ENCODE results near the gene DGCR8.

The DGCR8 gene

GRCh38 chr22:20139391-20140106, 59.5 kb downstream of the DGCR8 start:
- ATAC-seq: no peak
- TF ChIP-seq SNAI2 (CRISPR knock-in tag; IDR thresholded peaks at IDR 0.05) (no peak), GLIS3 (CRISPR knock-in tag; IDR thresholded peaks at IDR 0.05) (no peak), TCF4 (CRISPR knock-in tag; IDR thresholded peaks at IDR 0.05; ENCODE audit: borderline replicate concordance) (no peak), CSDC2 (CRISPR knock-in tag; IDR thresholded peaks at IDR 0.05) (no peak), ESRRG (CRISPR knock-in tag; IDR thresholded peaks at IDR 0.05) (no peak), ZNF8 (CRISPR knock-in tag; IDR thresholded peaks at IDR 0.05) (no peak), ZFP3 (CRISPR knock-in tag; IDR thresholded peaks at IDR 0.05) (no peak), ISL1 (CRISPR knock-in tag; IDR thresholded peaks at IDR 0.05) (no peak), RARB (CRISPR knock-in tag; IDR thresholded peaks at IDR 0.05) (no peak), OSR1 (CRISPR knock-in tag; IDR thresholded peaks at IDR 0.05) (no peak), ZC3H10 (CRISPR knock-in tag; IDR thresholded peaks at IDR 0.05) (no peak), BACH2 (CRISPR knock-in tag; IDR thresholded peaks at IDR 0.05; ENCODE audit: borderline replicate concordance) (no peak), CREB5 (CRISPR knock-in tag; IDR thresholded peaks at IDR 0.05; ENCODE audit: low read depth) (no peak), ZNF565 (CRISPR knock-in tag; conservative IDR thresholded peaks at IDR 0.05; ENCODE audit: low read depth) (no peak)
- TF ChIP-seq, protein P1, sequence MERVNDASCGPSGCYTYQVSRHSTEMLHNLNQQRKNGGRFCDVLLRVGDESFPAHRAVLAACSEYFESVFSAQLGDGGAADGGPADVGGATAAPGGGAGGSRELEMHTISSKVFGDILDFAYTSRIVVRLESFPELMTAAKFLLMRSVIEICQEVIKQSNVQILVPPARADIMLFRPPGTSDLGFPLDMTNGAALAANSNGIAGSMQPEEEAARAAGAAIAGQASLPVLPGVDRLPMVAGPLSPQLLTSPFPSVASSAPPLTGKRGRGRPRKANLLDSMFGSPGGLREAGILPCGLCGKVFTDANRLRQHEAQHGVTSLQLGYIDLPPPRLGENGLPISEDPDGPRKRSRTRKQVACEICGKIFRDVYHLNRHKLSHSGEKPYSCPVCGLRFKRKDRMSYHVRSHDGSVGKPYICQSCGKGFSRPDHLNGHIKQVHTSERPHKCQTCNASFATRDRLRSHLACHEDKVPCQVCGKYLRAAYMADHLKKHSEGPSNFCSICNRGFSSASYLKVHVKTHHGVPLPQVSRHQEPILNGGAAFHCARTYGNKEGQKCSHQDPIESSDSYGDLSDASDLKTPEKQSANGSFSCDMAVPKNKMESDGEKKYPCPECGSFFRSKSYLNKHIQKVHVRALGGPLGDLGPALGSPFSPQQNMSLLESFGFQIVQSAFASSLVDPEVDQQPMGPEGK (CRISPR knock-in tag; IDR thresholded peaks at IDR 0.05; ENCODE audit: borderline replicate concordance): no peak
- TF ChIP-seq, protein P2, sequence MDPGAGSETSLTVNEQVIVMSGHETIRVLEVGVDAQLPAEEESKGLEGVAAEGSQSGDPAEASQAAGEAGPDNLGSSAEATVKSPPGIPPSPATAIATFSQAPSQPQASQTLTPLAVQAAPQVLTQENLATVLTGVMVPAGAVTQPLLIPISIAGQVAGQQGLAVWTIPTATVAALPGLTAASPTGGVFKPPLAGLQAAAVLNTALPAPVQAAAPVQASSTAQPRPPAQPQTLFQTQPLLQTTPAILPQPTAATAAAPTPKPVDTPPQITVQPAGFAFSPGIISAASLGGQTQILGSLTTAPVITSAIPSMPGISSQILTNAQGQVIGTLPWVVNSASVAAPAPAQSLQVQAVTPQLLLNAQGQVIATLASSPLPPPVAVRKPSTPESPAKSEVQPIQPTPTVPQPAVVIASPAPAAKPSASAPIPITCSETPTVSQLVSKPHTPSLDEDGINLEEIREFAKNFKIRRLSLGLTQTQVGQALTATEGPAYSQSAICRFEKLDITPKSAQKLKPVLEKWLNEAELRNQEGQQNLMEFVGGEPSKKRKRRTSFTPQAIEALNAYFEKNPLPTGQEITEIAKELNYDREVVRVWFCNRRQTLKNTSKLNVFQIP (CRISPR knock-in tag; IDR thresholded peaks at IDR 0.05; ENCODE audit: borderline replicate concordance, low read depth): no peak

- ATAC-seq: no peak
- TF ChIP-seq ZFP30 (CRISPR knock-in tag; IDR thresholded peaks at IDR 0.05) (no peak), ARNTL (CRISPR knock-in tag; IDR thresholded peaks at IDR 0.05; ENCODE audit: borderline replicate concordance, low read depth) (no peak), CSRNP3 (CRISPR knock-in tag; IDR thresholded peaks at IDR 0.05) (no peak), ESRRG (CRISPR knock-in tag; IDR thresholded peaks at IDR 0.05) (no peak), OSR1 (CRISPR knock-in tag; IDR thresholded peaks at IDR 0.05) (no peak), CSDC2 (CRISPR knock-in tag; IDR thresholded peaks at IDR 0.05) (no peak), ZNF70 (CRISPR knock-in tag; IDR thresholded peaks at IDR 0.05) (no peak), RARB (CRISPR knock-in tag; IDR thresholded peaks at IDR 0.05) (no peak), ISL1 (CRISPR knock-in tag; IDR thresholded peaks at IDR 0.05) (no peak), BACH2 (CRISPR knock-in tag; IDR thresholded peaks at IDR 0.05; ENCODE audit: borderline replicate concordance) (no peak), CREB5 (CRISPR knock-in tag; IDR thresholded peaks at IDR 0.05; ENCODE audit: low read depth) (no peak), ZNF8 (CRISPR knock-in tag; IDR thresholded peaks at IDR 0.05) (no peak), PPARA (CRISPR knock-in tag; IDR thresholded peaks at IDR 0.05; ENCODE audit: borderline replicate concordance) (no peak), TOX (CRISPR knock-in tag; IDR thresholded peaks at IDR 0.05; ENCODE audit: borderline replicate concordance) (no peak), SNAI2 (CRISPR knock-in tag; IDR thresholded peaks at IDR 0.05) (no peak), TCF4 (CRISPR knock-in tag; IDR thresholded peaks at IDR 0.05; ENCODE audit: borderline replicate concordance) (no peak), ZFP3 (CRISPR knock-in tag; IDR thresholded peaks at IDR 0.05) (no peak)
- TF ChIP-seq, protein P2 (CRISPR knock-in tag; IDR thresholded peaks at IDR 0.05; ENCODE audit: borderline replicate concordance, low read depth): no peak
- TF ChIP-seq, protein P1 (CRISPR knock-in tag; IDR thresholded peaks at IDR 0.05; ENCODE audit: borderline replicate concordance): no peak
These were observed 60.0 kb downstream of the DGCR8 start for GRCh38 chr22:20140107-20140445.

Measured in SK-N-SH treated with all-trans-retinoic acid at 6 μM for 48 hours (cell line).